GM23338 (cell line): Measurements from ENCODE around the gene ABCA5. TPM values are rescaled to one million over a fixed set of nuclear protein-coding genes. Genes with fewer than 3 reads are reported as not detected.

ENCODE experiments used
- ATAC-seq: fragments of 200-7000 bp; cut with Tn5 transposase; 3 replicates; pipeline ENCODE4 v1.9.1; 2020
- DNase-seq: peaks from one replicate; pipeline ENCODE4 v3.0.0-alpha.2; 2015; ENCODE audit warnings: low spot score
- H2AFZ ChIP-seq: fragments of 200-600 bp; sonication (generic); 2 replicates; pipeline ENCODE4 v1.8.0; 2016; ENCODE audit warnings: antibody characterized with exemption, mild to moderate bottlenecking, moderate library complexity
- H3F3A ChIP-seq: fragments of 200-600 bp; sonication (generic); replicated peaks from 2 replicates; pipeline ENCODE4 v1.8.0; 2017; ENCODE audit warnings: antibody characterized with exemption, mixed run types, low read depth
- H3K27ac ChIP-seq: fragments of 200-600 bp; sonication (generic); 2 replicates; pipeline ENCODE4 v1.6.1; 2016; ENCODE audit warnings: low read depth
- H3K27me3 ChIP-seq: fragments of 200-600 bp; sonication (generic); 2 replicates; pipeline ENCODE4 v1.8.0; 2016; ENCODE audit warnings: mild to moderate bottlenecking, mixed run types, moderate library complexity; ENCODE audit not compliant: insufficient read depth
- H3K36me3 ChIP-seq: fragments of 200-600 bp; sonication (generic); 2 replicates; pipeline ENCODE4 v1.8.0; 2016; ENCODE audit warnings: mild to moderate bottlenecking; ENCODE audit not compliant: insufficient read depth
- H3K4me1 ChIP-seq: fragments of 200-600 bp; sonication (generic); 2 replicates; pipeline ENCODE4 v1.8.0; 2016; ENCODE audit warnings: mild to moderate bottlenecking, moderate library complexity; ENCODE audit not compliant: insufficient read depth
- H3K4me2 ChIP-seq: fragments of 200-600 bp; sonication (generic); 2 replicates; pipeline ENCODE4 v1.7.1; 2017; ENCODE audit warnings: mixed run types
- H3K4me3 ChIP-seq: fragments of 200-600 bp; sonication (generic); 2 replicates; pipeline ENCODE4 v1.6.1; 2016; ENCODE audit warnings: mixed run types
- H3K79me2 ChIP-seq: fragments of 200-600 bp; sonication (generic); replicated peaks from 2 replicates; pipeline ENCODE4 v1.8.0; 2017; ENCODE audit warnings: mild to moderate bottlenecking; ENCODE audit not compliant: insufficient read depth
- H3K9me2 ChIP-seq: fragments of 200-600 bp; sonication (generic); 2 replicates; pipeline ENCODE4 v1.8.0; 2017; ENCODE audit not compliant: insufficient read depth
- H4K20me1 ChIP-seq: fragments of 200-600 bp; sonication (generic); replicated peaks from 2 replicates; pipeline ENCODE4 v1.8.0; 2017; ENCODE audit warnings: mild to moderate bottlenecking; ENCODE audit not compliant: insufficient read depth
- H3K27ac Mint-ChIP-seq: 2 replicates; pipeline ENCODE4 v1.8.0; 2020; ENCODE audit warnings: inconsistent platforms, mild to moderate bottlenecking, moderate library complexity, mixed read lengths
- H3K27me3 Mint-ChIP-seq: 3 replicates; pipeline ENCODE4 v1.8.0; 2022; ENCODE audit warnings: low read depth, mild to moderate bottlenecking, moderate library complexity, mixed read lengths, inconsistent platforms; ENCODE audit not compliant: insufficient read depth, poor library complexity
- H3K36me3 Mint-ChIP-seq: 3 replicates; pipeline ENCODE4 v1.8.0; 2021; ENCODE audit warnings: low read depth, mild to moderate bottlenecking, inconsistent platforms, moderate library complexity, mixed read lengths
- H3K4me1 Mint-ChIP-seq: 3 replicates; pipeline ENCODE4 v1.8.0; 2020; ENCODE audit warnings: mild to moderate bottlenecking, inconsistent platforms, mixed read lengths
- H3K4me3 Mint-ChIP-seq: 3 replicates; pipeline ENCODE4 v1.8.0; 2021; ENCODE audit warnings: moderate library complexity, mild to moderate bottlenecking, inconsistent platforms, mixed read lengths
- H3K9me3 Mint-ChIP-seq: 3 replicates; pipeline ENCODE4 v1.8.0; 2020; ENCODE audit warnings: moderate library complexity, mild to moderate bottlenecking, inconsistent platforms, mixed read lengths
- CREB1 ChIP-seq: fragments of 250-450 bp; sonication (Bioruptor Pico); IDR thresholded peaks from 2 replicates; pipeline ENCODE4 v1.5.0; 2020; ENCODE audit warnings: low read depth, mild to moderate bottlenecking, moderate library complexity
- EZH2phosphoT487 ChIP-seq: fragments of 200-600 bp; sonication (generic); IDR thresholded peaks from one replicate; pipeline ENCODE4 v1.8.1; 2018; ENCODE audit warnings: antibody characterized with exemption; ENCODE audit not compliant: unreplicated experiment
- JUNB ChIP-seq: IDR thresholded peaks from one replicate; pipeline ENCODE4 v1.6.1; 2016; ENCODE audit warnings: antibody characterized with exemption; ENCODE audit not compliant: unreplicated experiment
- NANOG ChIP-seq: IDR thresholded peaks from 2 replicates; pipeline ENCODE4 v1.6.1; 2016; ENCODE audit warnings: antibody characterized with exemption, borderline replicate concordance
- POLR2AphosphoS5 ChIP-seq: IDR thresholded peaks from 2 replicates; pipeline ENCODE4 v1.6.1; 2016; ENCODE audit warnings: antibody characterized with exemption, low read depth
- STAT1 ChIP-seq: IDR thresholded peaks from one replicate; pipeline ENCODE4 v1.6.1; 2016; ENCODE audit warnings: antibody characterized with exemption; ENCODE audit not compliant: unreplicated experiment
- ZNF331 ChIP-seq: fragments of 250-450 bp; sonication (Bioruptor Pico); IDR thresholded peaks from 2 replicates; pipeline ENCODE4 v1.5.0; 2020; ENCODE audit warnings: low read depth, mild to moderate bottlenecking, moderate library complexity
- polyA plus RNA-seq: library from polyadenylated mRNA; unstranded; fragments of >200 nt; fragmentation: Nextera tagmentation; extraction: Ambion mirVana; gene quantifications from 2 replicates; pipeline ENCODE4 v1.2.1, GENCODE V29; 2016
- total RNA-seq: library from RNA; depleted of rRNA; stranded (reverse); fragments of >200 nt; shearing (Covaris generic); gene quantifications from 2 replicates; pipeline ENCODE4 v1.2.3, GENCODE V29; 2014
- TF ChIP-seq, protein P1 (sequence below): IDR thresholded peaks from one replicate; pipeline ENCODE4 v1.6.1; 2018; ENCODE audit warnings: antibody characterized with exemption; ENCODE audit not compliant: unreplicated experiment
- TF ChIP-seq, protein P2 (sequence below), 2 experiments: fragments of 200-600 bp in 1 of 2; sonication (generic) in 1 of 2; conservative IDR thresholded peaks; 2 replicates each; pipeline versions ENCODE4 v1.5.1 to v1.6.1; 2016 to 2017; ENCODE audit warnings: antibody characterized with exemption in 2 of 2, low read depth in 2 of 2, mild to moderate bottlenecking in 2 of 2, moderate library complexity in 1 of 2
- TF ChIP-seq, protein P3 (sequence below): IDR thresholded peaks from 2 replicates; pipeline ENCODE4 v1.6.1; 2016; ENCODE audit warnings: antibody characterized with exemption
- TF ChIP-seq, protein P4 (sequence below): fragments of 250-450 bp; sonication (Bioruptor Pico); IDR thresholded peaks from 2 replicates; pipeline ENCODE4 v1.5.0; 2020; ENCODE audit warnings: mild to moderate bottlenecking, moderate library complexity

Gene ABCA5
- total and polyA plus RNA-seq, 2 experiments from 2014 or later, result 3.1 to 3.4 TPM

DNA sequence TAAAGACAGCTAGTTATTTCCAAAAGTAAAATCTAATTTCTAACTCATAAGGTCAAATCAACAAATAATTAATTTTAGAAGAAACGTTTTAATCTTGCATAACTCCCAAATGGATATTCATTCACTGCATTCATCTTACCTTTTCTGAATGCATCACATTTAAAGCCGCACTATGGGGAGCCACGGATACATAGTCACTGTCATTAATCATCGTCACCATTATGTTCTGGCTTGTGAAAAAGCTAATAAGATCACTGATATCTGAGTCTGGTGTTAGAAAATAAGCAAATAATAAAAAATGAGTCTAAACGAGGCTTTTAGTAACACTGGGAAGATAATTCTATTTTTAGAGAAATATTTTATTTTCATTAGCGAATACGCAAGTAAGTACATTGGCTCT lies 55.9 kb downstream of the ABCA5 start:
- Histone ChIP-seq H3K4me2 (no peak overlapping the region), H3K27ac (no peak overlapping the region), H3K4me1 (no peaks in the 10 kb centered on the region), H3K4me3 (no peak overlapping the region), H2AFZ (no peak overlapping the region), H3K9me2 (no peaks in the 10 kb centered on the region), H3K27me3 (no peaks in the 10 kb centered on the region), H3K36me3 (no peaks in the 10 kb centered on the region), H3F3A (no peaks in the 10 kb centered on the region), H4K20me1 (no peaks in the 10 kb centered on the region), H3K79me2 (no peaks in the 10 kb centered on the region)
- H3K27me3 Mint-ChIP-seq, result peaks cover 4% of the 10 kb centered on the region
- no peak overlapping the region for H3K4me3 Mint-ChIP-seq
- no peak overlapping the region for H3K27ac Mint-ChIP-seq
- TF ChIP-seq NANOG (no peak), POLR2AphosphoS5 (no peak), EZH2phosphoT487 (no peak), JUNB (no peak), ZNF331 (CRISPR knock-in tag) (no peak), CREB1 (CRISPR knock-in tag) (no peak), STAT1 (no peak)
- TF ChIP-seq, protein P1, sequence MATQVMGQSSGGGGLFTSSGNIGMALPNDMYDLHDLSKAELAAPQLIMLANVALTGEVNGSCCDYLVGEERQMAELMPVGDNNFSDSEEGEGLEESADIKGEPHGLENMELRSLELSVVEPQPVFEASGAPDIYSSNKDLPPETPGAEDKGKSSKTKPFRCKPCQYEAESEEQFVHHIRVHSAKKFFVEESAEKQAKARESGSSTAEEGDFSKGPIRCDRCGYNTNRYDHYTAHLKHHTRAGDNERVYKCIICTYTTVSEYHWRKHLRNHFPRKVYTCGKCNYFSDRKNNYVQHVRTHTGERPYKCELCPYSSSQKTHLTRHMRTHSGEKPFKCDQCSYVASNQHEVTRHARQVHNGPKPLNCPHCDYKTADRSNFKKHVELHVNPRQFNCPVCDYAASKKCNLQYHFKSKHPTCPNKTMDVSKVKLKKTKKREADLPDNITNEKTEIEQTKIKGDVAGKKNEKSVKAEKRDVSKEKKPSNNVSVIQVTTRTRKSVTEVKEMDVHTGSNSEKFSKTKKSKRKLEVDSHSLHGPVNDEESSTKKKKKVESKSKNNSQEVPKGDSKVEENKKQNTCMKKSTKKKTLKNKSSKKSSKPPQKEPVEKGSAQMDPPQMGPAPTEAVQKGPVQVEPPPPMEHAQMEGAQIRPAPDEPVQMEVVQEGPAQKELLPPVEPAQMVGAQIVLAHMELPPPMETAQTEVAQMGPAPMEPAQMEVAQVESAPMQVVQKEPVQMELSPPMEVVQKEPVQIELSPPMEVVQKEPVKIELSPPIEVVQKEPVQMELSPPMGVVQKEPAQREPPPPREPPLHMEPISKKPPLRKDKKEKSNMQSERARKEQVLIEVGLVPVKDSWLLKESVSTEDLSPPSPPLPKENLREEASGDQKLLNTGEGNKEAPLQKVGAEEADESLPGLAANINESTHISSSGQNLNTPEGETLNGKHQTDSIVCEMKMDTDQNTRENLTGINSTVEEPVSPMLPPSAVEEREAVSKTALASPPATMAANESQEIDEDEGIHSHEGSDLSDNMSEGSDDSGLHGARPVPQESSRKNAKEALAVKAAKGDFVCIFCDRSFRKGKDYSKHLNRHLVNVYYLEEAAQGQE, result no peak
- TF ChIP-seq, protein P2, sequence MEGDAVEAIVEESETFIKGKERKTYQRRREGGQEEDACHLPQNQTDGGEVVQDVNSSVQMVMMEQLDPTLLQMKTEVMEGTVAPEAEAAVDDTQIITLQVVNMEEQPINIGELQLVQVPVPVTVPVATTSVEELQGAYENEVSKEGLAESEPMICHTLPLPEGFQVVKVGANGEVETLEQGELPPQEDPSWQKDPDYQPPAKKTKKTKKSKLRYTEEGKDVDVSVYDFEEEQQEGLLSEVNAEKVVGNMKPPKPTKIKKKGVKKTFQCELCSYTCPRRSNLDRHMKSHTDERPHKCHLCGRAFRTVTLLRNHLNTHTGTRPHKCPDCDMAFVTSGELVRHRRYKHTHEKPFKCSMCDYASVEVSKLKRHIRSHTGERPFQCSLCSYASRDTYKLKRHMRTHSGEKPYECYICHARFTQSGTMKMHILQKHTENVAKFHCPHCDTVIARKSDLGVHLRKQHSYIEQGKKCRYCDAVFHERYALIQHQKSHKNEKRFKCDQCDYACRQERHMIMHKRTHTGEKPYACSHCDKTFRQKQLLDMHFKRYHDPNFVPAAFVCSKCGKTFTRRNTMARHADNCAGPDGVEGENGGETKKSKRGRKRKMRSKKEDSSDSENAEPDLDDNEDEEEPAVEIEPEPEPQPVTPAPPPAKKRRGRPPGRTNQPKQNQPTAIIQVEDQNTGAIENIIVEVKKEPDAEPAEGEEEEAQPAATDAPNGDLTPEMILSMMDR (conservative IDR thresholded peaks at IDR 0.05; ENCODE audit: low read depth in 2 of 2), result no peak
- TF ChIP-seq, protein P3, sequence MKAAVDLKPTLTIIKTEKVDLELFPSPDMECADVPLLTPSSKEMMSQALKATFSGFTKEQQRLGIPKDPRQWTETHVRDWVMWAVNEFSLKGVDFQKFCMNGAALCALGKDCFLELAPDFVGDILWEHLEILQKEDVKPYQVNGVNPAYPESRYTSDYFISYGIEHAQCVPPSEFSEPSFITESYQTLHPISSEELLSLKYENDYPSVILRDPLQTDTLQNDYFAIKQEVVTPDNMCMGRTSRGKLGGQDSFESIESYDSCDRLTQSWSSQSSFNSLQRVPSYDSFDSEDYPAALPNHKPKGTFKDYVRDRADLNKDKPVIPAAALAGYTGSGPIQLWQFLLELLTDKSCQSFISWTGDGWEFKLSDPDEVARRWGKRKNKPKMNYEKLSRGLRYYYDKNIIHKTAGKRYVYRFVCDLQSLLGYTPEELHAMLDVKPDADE, result no peak
- TF ChIP-seq, protein P4, sequence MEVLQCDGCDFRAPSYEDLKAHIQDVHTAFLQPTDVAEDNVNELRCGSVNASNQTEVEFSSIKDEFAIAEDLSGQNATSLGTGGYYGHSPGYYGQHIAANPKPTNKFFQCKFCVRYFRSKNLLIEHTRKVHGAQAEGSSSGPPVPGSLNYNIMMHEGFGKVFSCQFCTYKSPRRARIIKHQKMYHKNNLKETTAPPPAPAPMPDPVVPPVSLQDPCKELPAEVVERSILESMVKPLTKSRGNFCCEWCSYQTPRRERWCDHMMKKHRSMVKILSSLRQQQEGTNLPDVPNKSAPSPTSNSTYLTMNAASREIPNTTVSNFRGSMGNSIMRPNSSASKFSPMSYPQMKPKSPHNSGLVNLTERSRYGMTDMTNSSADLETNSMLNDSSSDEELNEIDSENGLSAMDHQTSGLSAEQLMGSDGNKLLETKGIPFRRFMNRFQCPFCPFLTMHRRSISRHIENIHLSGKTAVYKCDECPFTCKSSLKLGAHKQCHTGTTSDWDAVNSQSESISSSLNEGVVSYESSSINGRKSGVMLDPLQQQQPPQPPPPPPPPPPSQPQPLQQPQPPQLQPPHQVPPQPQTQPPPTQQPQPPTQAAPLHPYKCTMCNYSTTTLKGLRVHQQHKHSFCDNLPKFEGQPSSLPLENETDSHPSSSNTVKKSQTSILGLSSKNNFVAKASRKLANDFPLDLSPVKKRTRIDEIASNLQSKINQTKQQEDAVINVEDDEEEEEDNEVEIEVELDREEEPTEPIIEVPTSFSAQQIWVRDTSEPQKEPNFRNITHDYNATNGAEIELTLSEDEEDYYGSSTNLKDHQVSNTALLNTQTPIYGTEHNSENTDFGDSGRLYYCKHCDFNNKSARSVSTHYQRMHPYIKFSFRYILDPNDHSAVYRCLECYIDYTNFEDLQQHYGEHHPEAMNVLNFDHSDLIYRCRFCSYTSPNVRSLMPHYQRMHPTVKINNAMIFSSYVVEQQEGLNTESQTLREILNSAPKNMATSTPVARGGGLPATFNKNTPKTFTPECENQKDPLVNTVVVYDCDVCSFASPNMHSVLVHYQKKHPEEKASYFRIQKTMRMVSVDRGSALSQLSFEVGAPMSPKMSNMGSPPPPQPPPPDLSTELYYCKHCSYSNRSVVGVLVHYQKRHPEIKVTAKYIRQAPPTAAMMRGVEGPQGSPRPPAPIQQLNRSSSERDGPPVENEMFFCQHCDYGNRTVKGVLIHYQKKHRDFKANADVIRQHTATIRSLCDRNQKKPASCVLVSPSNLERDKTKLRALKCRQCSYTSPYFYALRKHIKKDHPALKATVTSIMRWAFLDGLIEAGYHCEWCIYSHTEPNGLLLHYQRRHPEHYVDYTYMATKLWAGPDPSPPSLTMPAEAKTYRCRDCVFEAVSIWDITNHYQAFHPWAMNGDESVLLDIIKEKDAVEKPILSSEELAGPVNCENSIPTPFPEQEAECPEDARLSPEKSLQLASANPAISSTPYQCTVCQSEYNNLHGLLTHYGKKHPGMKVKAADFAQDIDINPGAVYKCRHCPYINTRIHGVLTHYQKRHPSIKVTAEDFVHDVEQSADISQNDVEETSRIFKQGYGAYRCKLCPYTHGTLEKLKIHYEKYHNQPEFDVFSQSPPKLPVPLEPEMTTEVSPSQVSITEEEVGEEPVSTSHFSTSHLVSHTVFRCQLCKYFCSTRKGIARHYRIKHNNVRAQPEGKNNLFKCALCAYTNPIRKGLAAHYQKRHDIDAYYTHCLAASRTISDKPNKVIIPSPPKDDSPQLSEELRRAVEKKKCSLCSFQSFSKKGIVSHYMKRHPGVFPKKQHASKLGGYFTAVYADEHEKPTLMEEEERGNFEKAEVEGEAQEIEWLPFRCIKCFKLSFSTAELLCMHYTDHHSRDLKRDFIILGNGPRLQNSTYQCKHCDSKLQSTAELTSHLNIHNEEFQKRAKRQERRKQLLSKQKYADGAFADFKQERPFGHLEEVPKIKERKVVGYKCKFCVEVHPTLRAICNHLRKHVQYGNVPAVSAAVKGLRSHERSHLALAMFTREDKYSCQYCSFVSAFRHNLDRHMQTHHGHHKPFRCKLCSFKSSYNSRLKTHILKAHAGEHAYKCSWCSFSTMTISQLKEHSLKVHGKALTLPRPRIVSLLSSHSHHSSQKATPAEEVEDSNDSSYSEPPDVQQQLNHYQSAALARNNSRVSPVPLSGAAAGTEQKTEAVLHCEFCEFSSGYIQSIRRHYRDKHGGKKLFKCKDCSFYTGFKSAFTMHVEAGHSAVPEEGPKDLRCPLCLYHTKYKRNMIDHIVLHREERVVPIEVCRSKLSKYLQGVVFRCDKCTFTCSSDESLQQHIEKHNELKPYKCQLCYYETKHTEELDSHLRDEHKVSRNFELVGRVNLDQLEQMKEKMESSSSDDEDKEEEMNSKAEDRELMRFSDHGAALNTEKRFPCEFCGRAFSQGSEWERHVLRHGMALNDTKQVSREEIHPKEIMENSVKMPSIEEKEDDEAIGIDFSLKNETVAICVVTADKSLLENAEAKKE (CRISPR knock-in tag), result no peak
- H3K9me3 Mint-ChIP-seq, result no peaks in the 10 kb centered on the region
- no peaks in the 10 kb centered on the region for H3K36me3 Mint-ChIP-seq
- ATAC-seq (no peak), DNase-seq (no peak)
- no peaks in the 10 kb centered on the region for H3K4me1 Mint-ChIP-seq
